Activated T-cell treated with anti-CD3 and anti-CD28 coated beads, Interleukin-2, amount 50 U/mL, for 4 hours (primary cell): ENCODE data around the gene KRTAP10-1. TPM values are rescaled to one million over a fixed set of nuclear protein-coding genes. Genes with fewer than 3 reads are reported as not detected.

Experiments
- ATAC-seq, 2 donors: fragments of 200-7000 bp; cut with Tn5 transposase; one replicate each; pipeline ENCODE4 v1.10.0; 2021
- DNase-seq: peaks from one replicate; pipeline ENCODE4 v3.0.0-alpha.2; 2020
- H3K27me3 Mint-ChIP-seq: one replicate; pipeline ENCODE4 v1.8.0; 2021; ENCODE audit warnings: low read depth, mixed read lengths
- H3K36me3 Mint-ChIP-seq: one replicate; pipeline ENCODE4 v1.8.0; 2022; ENCODE audit warnings: mixed read lengths; ENCODE audit not compliant: insufficient read depth
- H3K4me1 Mint-ChIP-seq: one replicate; pipeline ENCODE4 v1.8.0; 2021; ENCODE audit warnings: low read depth, mixed read lengths
- H3K4me3 Mint-ChIP-seq: one replicate; pipeline ENCODE4 v1.8.0; 2021; ENCODE audit warnings: mild to moderate bottlenecking, moderate library complexity, mixed read lengths
- H3K9me3 Mint-ChIP-seq: one replicate; pipeline ENCODE4 v1.8.0; 2021; ENCODE audit warnings: mixed read lengths
- total RNA-seq, 3 donors: library from RNA; stranded (reverse); gene quantifications; one replicate each; pipeline ENCODE4 v1.2.1, GENCODE V29; 2021

KRTAP10-1 gene
- total RNA-seq, 3 donors from 2014 or later: not detected

- DNase-seq: no peak
- no peak overlapping the region for H3K4me3 Mint-ChIP-seq
- H3K4me1 Mint-ChIP-seq: no peaks in the 10 kb centered on the region
- no peak for ATAC-seq
- no peaks in the 10 kb centered on the region for H3K27me3 Mint-ChIP-seq
- H3K36me3 Mint-ChIP-seq: no peaks in the 10 kb centered on the region
- H3K9me3 Mint-ChIP-seq: no peaks in the 10 kb centered on the region
These were observed 8.9 kb downstream of the KRTAP10-1 start for GRCh38 chr21:44530903-44531605.

- ATAC-seq (no peak), DNase-seq (no peak)
- Mint-ChIP-seq H3K4me1 (no peaks in the 10 kb centered on the region), H3K4me3 (no peak overlapping the region), H3K9me3 (no peaks in the 10 kb centered on the region), H3K36me3 (no peaks in the 10 kb centered on the region), H3K27me3 (no peaks in the 10 kb centered on the region)
These were observed 9.6 kb downstream of the KRTAP10-1 start for GRCh38 chr21:44530221-44530902.

- Mint-ChIP-seq H3K9me3 (no peaks in the 10 kb centered on the region), H3K4me3 (no peak overlapping the region), H3K4me1 (no peaks in the 10 kb centered on the region), H3K36me3 (no peaks in the 10 kb centered on the region), H3K27me3 (no peaks in the 10 kb centered on the region)
- DNase-seq (no peak), ATAC-seq (no peak)
These were observed 10.4 kb downstream of the KRTAP10-1 start for GRCh38 chr21:44529503-44530125.

GRCh38 chr21:44529011-44529421 is 11.0 kb downstream of the KRTAP10-1 start:
- H3K27me3 Mint-ChIP-seq: no peaks in the 10 kb centered on the region
- H3K9me3 Mint-ChIP-seq: no peaks in the 10 kb centered on the region
- H3K4me1 Mint-ChIP-seq: no peaks in the 10 kb centered on the region
- no peak for ATAC-seq
- H3K36me3 Mint-ChIP-seq: no peaks in the 10 kb centered on the region
- DNase-seq: no peak
- no peak overlapping the region for H3K4me3 Mint-ChIP-seq

GRCh38 chr21:44528634-44528995 is 11.4 kb downstream of the KRTAP10-1 start:
- DNase-seq (no peak), ATAC-seq (no peak)
- H3K9me3 Mint-ChIP-seq: no peaks in the 10 kb centered on the region
- H3K36me3 Mint-ChIP-seq: no peaks in the 10 kb centered on the region
- no peak overlapping the region for H3K4me3 Mint-ChIP-seq
- H3K27me3 Mint-ChIP-seq: no peaks in the 10 kb centered on the region
- H3K4me1 Mint-ChIP-seq: no peaks in the 10 kb centered on the region

DNA sequence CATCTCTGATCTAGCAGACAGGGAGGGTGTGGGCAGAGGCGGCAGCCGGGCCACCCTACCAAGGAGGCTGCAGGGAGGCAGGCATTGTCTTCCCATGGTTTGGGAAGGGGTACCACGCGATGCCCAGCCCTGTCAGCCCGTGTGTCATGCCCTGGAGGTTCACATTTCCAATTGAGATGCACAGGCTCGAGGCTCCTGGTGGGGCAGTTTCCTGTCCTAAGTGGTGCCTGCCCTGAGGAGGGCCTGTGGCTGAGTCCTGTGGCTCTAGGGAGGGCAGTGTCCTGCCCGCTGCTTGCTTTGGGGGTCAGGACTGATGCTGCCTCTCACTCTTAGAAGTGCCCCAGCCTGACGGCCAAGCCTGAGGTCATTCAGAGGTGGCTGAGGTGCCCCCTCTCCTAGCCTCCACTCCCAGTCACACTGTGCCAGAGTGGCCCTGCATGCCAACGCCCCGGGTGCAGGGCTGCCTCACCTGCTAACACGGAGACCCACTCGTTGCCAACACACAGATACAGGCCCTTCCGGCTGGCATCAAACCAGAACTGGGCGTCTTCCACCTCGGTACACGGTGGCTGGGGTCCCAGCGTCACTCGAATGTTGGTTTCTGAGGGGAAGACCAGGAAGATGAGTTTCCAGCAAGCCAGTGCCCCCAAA is 11.9 kb downstream of the KRTAP10-1 start:
- ATAC-seq: no peak
- Mint-ChIP-seq H3K4me3 (no peak overlapping the region), H3K4me1 (no peaks in the 10 kb centered on the region), H3K9me3 (no peaks in the 10 kb centered on the region), H3K36me3 (no peaks in the 10 kb centered on the region), H3K27me3 (no peaks in the 10 kb centered on the region)
- no peak for DNase-seq

DNA sequence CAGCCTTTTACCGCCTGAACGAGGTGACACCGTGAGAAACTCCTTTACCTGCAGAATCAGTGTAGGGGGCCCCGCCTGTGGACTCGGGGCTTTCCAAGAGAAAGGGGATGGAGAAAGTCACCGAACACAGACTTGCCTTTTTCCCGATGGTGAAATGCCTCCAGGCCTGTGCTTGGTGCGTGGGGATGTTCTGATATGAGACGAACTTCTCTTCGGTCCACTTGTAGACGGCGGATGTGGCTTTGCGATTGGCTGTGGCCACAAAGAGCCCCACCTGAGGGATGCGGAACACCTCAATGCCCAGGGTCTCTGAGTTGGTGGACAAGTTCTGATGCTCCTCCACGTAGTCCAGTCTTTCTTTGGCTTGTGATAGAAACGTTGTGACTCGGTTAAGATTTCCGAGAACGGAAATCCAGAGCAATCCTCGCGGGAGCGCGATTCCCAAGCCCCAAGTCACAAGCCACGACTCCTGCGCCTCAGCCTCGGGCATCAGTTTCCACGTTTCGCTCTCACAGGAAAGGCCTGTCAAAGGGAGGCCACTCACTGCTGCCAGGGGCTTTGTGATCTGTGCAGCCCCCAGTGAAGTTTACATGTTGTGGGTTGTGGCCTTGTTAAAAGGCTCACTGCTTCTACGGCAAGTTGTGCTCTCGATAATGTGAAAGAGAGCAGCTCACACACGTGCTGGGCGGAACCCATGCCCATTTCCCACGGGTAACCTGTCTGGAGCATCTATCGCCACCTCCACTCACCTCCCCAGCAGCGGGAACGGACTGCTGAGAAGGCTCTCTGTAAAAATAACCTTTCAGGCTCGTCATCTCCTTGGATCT is 12.6 kb downstream of the KRTAP10-1 start:
- no peaks in the 10 kb centered on the region for H3K36me3 Mint-ChIP-seq
- no peaks in the 10 kb centered on the region for H3K27me3 Mint-ChIP-seq
- H3K4me1 Mint-ChIP-seq: no peaks in the 10 kb centered on the region
- ATAC-seq (no peak), DNase-seq (no peak)
- no peak overlapping the region for H3K4me3 Mint-ChIP-seq
- no peaks in the 10 kb centered on the region for H3K9me3 Mint-ChIP-seq

DNA sequence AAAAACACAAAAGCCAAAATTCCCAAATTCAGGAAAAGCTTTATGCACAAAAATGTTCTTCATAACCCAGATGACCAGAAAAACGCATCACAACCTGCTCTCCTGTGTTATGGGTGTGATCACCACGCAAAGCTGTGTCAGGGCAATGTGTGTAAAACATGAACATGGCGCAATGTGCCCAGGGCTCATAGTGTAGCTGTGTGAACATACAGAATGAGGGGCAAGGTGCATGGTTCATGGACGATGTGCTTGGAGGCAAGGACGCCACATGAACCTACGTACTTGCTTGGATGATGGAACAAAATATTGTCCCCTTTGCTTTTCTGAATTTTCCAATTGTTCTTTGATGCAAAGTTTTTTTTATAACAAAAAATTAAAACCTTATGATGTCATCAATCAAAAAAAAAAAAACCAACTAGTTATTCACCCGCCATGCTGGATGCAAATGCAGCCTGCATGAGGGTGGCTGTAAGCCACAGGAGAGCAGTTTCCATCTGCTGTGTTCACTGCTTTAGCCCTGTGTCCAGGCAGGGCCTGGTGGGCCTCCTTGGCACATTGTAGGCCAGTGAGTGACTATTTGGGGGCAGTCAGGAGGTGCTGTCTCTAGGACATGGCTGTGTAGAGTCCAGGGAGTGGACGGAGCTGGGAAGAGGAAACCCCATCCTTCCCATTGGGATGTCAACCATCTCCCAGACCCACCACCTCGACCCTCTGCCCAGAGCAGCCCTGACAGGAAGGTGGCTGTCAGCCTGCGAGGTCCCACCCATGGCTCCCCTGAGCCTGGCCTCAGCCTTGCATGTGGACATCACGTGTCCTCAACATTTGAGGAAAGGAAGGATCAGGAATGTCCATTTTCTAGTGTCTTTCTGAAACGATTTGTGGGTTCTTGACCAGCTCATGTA is 13.6 kb downstream of the KRTAP10-1 start:
- DNase-seq: no peak
- no peaks in the 10 kb centered on the region for H3K27me3 Mint-ChIP-seq
- H3K4me3 Mint-ChIP-seq: no peak overlapping the region

GRCh38 chr21:44525391-44526095 is 14.5 kb downstream of the KRTAP10-1 start:
- ATAC-seq: no peak
- no peaks in the 10 kb centered on the region for H3K36me3 Mint-ChIP-seq
- no peak overlapping the region for H3K4me3 Mint-ChIP-seq
- no peaks in the 10 kb centered on the region for H3K27me3 Mint-ChIP-seq
- H3K4me1 Mint-ChIP-seq: no peaks in the 10 kb centered on the region
- no peaks in the 10 kb centered on the region for H3K9me3 Mint-ChIP-seq
- DNase-seq: no peak

More for the DNA sequence above, 13.6 kb downstream of the KRTAP10-1 start:
- no peak for ATAC-seq
- Mint-ChIP-seq H3K4me1 (no peaks in the 10 kb centered on the region), H3K9me3 (no peaks in the 10 kb centered on the region), H3K36me3 (no peaks in the 10 kb centered on the region)

DNA sequence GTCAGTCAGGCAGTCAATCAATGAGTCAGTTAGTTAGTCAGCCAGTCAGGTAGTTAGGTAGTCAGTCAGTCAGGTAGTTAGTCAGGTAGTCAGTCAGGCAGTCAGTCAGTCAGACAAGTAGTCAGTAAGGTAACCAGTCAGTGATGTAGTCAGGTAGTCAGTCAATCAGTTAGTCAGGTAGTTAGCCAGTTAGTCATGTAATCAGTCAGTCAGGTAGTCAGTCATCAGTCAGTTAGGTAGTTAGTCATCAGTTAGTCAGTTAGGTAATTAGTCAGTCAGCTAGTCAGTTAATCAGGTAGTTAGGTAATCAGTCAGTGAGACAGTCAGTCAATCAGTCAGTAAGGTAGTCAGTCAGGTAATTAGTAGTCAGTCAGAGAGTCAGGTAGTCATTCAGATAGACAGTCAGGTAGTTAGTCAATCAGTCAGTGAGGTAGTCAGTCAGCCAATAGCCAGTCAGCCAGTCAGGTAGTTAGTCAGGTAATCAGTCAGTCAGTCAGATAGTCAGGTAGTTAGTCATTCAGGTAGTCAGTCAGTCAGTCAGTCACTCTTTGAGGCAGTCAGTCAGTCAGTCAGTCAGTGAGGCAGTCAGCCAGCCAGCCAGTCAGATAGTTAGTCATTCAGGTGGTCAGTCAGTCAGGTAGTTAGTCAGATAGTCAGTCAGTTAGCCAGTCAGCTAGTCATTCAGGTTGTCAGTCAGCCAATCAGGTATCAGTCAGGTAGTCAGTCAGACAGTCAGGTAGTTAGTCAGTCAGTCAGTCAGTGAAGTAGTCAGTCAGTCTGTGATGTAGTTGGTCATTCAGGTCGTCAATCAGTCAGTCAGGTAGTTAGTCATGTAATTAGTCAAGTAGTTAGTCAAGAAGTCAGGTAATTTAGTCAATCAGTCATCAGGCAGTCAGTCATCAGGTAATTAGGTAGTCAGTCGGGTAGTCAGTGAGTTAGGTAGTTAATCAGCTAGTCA is 15.3 kb downstream of the KRTAP10-1 start:
- no peak for ATAC-seq
- H3K4me1 Mint-ChIP-seq: no peaks in the 10 kb centered on the region
- no peak overlapping the region for H3K4me3 Mint-ChIP-seq
- H3K36me3 Mint-ChIP-seq: no peaks in the 10 kb centered on the region
- no peaks in the 10 kb centered on the region for H3K9me3 Mint-ChIP-seq
- H3K27me3 Mint-ChIP-seq: no peaks in the 10 kb centered on the region
- DNase-seq: no peak

DNA sequence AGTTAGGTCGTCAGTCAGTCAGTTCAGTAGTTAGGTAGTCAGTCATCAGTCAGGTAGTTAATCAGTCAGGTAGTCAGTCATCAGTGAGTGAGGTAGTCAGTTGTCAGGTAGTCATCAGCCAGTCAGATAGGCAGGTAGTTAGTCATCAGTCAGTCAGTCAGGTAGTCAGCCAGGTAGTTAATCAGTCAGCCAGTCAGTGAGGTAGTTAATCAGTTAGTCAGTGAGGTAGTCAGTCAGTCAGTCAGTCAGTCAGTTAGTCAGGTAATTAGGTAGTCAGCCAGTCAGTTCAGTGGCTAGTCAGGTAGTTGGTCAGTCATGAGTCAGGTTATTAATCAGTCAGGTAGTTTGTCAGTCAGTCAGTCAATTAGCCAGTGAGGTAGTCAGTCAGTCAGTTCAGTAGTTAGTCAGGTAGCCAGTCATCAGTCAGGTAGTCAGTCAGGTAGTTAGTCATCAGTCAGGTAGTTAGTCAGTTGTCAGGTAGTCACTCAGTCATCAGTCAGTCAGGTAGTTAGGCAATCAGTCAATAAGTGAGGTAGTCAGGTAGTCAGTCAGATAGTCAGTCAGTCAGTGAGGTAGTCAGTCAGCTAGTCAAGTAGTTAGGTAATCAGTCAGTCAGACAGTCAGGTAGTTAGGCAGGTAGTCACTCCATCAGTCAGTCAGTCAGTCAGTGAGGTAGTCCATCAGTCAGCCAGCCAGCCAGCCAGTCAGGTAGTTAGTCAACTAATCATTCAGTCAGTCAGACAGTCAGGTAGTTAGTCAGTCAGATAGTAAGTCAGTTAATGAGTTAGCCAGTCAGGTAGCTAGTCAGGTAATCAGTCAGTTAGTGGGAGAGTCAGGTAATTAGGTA is 16.2 kb downstream of the KRTAP10-1 start:
- H3K36me3 Mint-ChIP-seq: no peaks in the 10 kb centered on the region
- H3K4me1 Mint-ChIP-seq: no peaks in the 10 kb centered on the region
- H3K27me3 Mint-ChIP-seq: no peaks in the 10 kb centered on the region
- ATAC-seq: no peak
- H3K4me3 Mint-ChIP-seq: no peak overlapping the region
- no peaks in the 10 kb centered on the region for H3K9me3 Mint-ChIP-seq
- DNase-seq: no peak
